ENCODE results near the gene LIF.

The LIF gene

DNA sequence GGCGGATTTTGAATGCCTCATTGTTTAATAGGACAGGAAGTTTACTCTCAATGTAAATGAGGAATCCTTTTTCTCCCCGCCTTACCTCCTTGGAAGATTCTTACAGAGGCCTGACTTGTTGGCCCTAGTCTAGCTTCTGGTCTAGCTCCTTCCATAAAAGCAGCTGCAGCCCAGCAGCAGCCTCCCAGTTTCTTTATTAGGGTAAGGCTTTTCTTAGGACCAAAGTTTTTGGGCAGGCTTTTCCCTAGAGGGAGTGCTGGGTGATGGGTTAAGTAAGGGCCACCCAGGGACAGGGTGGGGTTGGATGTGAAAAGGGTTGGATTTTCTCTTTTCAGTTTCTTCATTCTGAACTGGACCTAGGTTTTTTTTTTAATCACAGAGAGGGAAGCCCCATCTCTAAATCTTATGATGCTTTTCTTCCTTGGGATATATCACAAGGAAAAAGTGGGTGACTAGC, 49.7 kb downstream of the LIF start:
- no peak for DNase-seq (ENCODE audit: low read depth)
- TF ChIP-seq, protein P1, sequence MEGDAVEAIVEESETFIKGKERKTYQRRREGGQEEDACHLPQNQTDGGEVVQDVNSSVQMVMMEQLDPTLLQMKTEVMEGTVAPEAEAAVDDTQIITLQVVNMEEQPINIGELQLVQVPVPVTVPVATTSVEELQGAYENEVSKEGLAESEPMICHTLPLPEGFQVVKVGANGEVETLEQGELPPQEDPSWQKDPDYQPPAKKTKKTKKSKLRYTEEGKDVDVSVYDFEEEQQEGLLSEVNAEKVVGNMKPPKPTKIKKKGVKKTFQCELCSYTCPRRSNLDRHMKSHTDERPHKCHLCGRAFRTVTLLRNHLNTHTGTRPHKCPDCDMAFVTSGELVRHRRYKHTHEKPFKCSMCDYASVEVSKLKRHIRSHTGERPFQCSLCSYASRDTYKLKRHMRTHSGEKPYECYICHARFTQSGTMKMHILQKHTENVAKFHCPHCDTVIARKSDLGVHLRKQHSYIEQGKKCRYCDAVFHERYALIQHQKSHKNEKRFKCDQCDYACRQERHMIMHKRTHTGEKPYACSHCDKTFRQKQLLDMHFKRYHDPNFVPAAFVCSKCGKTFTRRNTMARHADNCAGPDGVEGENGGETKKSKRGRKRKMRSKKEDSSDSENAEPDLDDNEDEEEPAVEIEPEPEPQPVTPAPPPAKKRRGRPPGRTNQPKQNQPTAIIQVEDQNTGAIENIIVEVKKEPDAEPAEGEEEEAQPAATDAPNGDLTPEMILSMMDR (conservative IDR thresholded peaks at IDR 0.05; ENCODE audit: low read length) = no peak
- no peak overlapping the region for H3K4me3 ChIP-seq (ENCODE audit: low read length)

GRCh38 chr22:30196141-30196879, 50.2 kb downstream of the LIF start:
- DNase-seq (ENCODE audit: low read depth) = peak; percentile 99
- H3K4me3 ChIP-seq (ENCODE audit: low read length) = peak overlapping the region; percentile 28
- TF ChIP-seq, protein P1 (conservative IDR thresholded peaks at IDR 0.05; ENCODE audit: low read length) = no peak

DNA sequence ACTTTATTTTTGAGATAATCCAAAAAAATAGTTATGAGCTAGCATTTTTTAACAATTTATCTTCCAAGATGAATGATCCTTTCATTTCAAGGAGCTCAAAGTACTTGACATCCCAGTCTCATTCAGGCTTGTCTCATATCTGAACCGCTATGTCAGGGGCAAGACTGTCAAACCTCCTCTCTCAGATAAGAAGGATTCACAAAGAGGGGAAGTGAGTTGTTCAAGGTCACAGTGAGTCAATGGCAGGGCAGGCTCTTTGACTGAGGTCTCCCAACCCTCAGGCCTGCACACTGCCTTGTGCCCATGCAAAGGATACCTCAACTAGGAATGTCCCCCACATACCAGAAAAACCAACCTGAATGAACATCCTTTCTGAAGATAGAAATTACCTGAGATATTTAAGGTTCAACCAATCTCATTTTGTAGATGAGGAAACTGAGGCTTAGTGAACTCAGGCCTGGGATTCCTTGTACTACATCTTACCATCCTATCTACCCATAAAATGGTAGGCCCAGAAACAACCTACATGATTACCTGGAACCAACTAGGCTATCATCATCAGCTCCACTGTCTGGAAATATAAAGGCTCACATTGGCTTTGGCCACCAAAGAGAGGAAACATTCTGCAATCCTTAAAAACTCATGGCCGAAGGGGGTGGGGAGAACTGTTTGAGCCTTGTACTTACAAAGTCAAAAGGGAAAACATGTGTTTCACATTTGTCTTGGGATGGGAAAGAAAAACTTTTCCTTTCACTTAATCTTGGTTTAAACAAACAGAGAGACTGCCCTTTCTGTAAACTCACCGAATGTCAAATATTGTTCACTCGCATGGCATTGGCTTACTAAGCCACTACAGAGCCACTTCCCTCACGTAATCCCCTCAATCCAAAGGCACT, 51.1 kb downstream of the LIF start:
- H3K4me3 ChIP-seq (ENCODE audit: low read length) = peak overlapping the region; percentile 28
- TF ChIP-seq, protein P1 (conservative IDR thresholded peaks at IDR 0.05; ENCODE audit: low read length) = no peak
- no peak for DNase-seq (ENCODE audit: low read depth)

DNA sequence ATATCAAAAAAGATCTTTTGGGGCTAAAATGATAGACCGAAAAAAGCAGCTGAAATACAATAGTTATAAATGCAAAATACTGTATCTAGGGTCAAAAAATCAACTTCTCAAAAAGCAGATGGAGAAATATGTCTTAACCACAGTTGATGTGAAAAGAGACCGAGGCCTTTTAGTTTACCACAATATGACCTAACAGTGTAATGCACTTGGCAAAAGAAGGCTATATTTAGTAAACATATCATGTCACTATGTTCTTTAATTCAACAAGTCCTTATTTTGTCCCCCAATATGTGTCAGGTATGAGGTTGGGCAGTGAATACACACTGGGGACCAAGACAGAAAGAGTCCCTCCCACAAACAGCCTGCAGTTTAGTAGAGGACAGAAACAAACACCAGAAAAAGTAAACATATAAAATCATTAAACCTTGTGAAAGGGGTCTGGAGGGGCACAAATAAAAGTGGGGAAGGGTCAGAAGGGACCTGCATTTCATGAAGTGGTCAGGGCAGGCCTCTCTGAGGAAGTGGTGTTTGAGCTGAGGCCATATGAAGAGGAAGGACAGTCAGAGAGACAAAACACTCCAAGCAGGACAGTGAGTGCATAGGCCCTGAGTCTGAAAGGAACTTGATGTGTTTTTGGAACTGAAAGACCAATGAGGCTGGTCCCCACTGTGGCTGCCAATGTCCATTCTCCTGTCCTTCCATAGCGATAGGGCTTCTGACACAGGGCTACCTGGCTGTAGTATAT, 53.4 kb downstream of the LIF start:
- TF ChIP-seq, protein P1 (conservative IDR thresholded peaks at IDR 0.05; ENCODE audit: low read length) = no peak
- DNase-seq (ENCODE audit: low read depth) = no peak
- no peak overlapping the region for H3K4me3 ChIP-seq (ENCODE audit: low read length)

GRCh38 chr22:30192427-30192826, 54.1 kb downstream of the LIF start:
- DNase-seq (ENCODE audit: low read depth) = no peak
- H3K4me3 ChIP-seq (ENCODE audit: low read length) = no peak overlapping the region
- TF ChIP-seq, protein P1 (conservative IDR thresholded peaks at IDR 0.05; ENCODE audit: low read length) = no peak

DNA sequence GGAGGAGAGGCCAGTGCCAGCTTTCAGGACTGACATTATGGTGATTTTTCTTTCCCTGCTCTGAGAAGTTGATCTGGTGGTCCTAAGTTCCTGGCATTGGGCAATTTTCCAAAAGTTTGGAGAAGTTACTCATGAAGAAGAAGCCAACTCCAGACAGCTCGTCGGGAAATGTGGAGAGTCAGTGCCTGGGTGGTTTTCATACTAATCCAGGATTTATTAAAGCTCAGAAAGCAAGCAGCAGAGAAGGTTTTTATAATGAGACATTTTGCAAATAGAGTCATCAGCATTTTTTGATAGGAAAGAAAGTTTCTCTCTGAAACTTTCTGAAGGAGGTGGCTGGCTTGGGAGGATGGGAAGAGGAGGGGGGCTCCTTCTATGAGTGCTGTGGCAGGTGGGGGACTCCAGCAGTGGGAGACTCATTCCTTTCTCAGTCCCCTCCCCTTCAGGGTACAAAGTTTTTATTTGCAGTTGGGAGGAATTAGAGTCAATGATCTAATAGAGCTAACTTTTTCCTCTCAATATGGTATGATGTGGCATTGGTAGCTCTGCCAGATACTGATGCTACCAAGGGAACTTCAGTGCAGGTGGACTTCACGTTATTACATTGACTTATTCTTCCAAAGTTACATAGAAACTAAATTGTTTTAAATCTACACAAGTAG, 55.4 kb downstream of the LIF start:
- no peak for DNase-seq (ENCODE audit: low read depth)
- TF ChIP-seq, protein P1 (conservative IDR thresholded peaks at IDR 0.05; ENCODE audit: low read length) = no peak

More for the DNA sequence above, 55.4 kb downstream of the LIF start:
- H3K4me3 ChIP-seq (ENCODE audit: low read length) = no peak overlapping the region
